PC-3 (cell line): Measurements from ENCODE around the gene NTM. TPM values are rescaled to one million over a fixed set of nuclear protein-coding genes. Genes with fewer than 3 reads are reported as not detected.

Experiments used
- ATAC-seq: fragments of 200-7000 bp; cut with Tn5 transposase; 2 replicates; pipeline ENCODE4 v1.9.1; 2020; ENCODE audit warnings: mild to moderate bottlenecking, moderate library complexity
- BruUV-seq: library from RNA; stranded (reverse); fragments of 400-500 nt; replicated peaks from 2 replicates; lab custom pipeline; 2021; lab: Mats Ljungman, UMichigan
- CTCF ChIA-PET: fragments of 300-600 bp; sonication (Branson Sonifier 250); formaldehyde crosslinking; loops from one replicate; lab custom pipeline; 2022; ENCODE audit warnings: antibody characterized with exemption; lab: Charles Lee
- POLR2A ChIA-PET: fragments of 300-600 bp; sonication (Branson Sonifier 250); formaldehyde crosslinking; loops from one replicate; lab custom pipeline; 2022; ENCODE audit warnings: antibody characterized with exemption; ENCODE audit not compliant: unreplicated experiment; lab: Charles Lee
- DNase-seq: peaks from one replicate; pipeline ENCODE4 v3.0.0-alpha.2; 2015
- H2AFZ ChIP-seq: fragments of 300-600 bp; sonication (generic); 2 replicates; pipeline ENCODE4 v1.6.0; 2016; ENCODE audit warnings: antibody characterized with exemption, low read length
- H3F3A ChIP-seq: fragments of 300-600 bp; sonication (generic); one replicate; pipeline ENCODE4 v1.6.0; 2017; ENCODE audit warnings: antibody characterized with exemption, low read length, control low read depth, mild to moderate bottlenecking; ENCODE audit not compliant: unreplicated experiment
- H3K27ac ChIP-seq: fragments of 300-600 bp; sonication (generic); 2 replicates; pipeline ENCODE4 v1.5.1; 2016; ENCODE audit warnings: mild to moderate bottlenecking, low read length
- H3K27me3 ChIP-seq: fragments of 300-600 bp; sonication (generic); 2 replicates; pipeline ENCODE4 v1.6.1; 2016; ENCODE audit warnings: low read length, mixed read lengths
- H3K36me3 ChIP-seq: fragments of 300-600 bp; sonication (generic); 2 replicates; pipeline ENCODE4 v1.6.1; 2016; ENCODE audit warnings: low read depth, mixed run types, low read length, mixed read lengths
- H3K4me1 ChIP-seq: fragments of 300-600 bp; sonication (generic); 2 replicates; pipeline ENCODE4 v1.5.1; 2016; ENCODE audit warnings: low read length; ENCODE audit not compliant: insufficient read depth
- H3K4me2 ChIP-seq: fragments of 300-600 bp; sonication (generic); 2 replicates; pipeline ENCODE4 v1.6.0; 2016; ENCODE audit warnings: low read length
- H3K4me3 ChIP-seq: fragments of 300-600 bp; sonication (generic); 2 replicates; pipeline ENCODE4 v1.5.1; 2016; ENCODE audit warnings: mild to moderate bottlenecking, low read length, mixed read lengths
- H3K79me2 ChIP-seq: fragments of 300-600 bp; sonication (generic); 2 replicates; pipeline ENCODE4 v1.6.1; 2017; ENCODE audit warnings: low read length, mixed read lengths
- H3K9ac ChIP-seq: fragments of 300-600 bp; sonication (generic); 2 replicates; pipeline ENCODE4 v1.6.0; 2016; ENCODE audit warnings: mild to moderate bottlenecking, low read length
- H3K9me2 ChIP-seq: fragments of 300-600 bp; sonication (generic); replicated peaks from 2 replicates; pipeline ENCODE4 v1.6.1; 2016; ENCODE audit warnings: mixed run types, low read length, mixed read lengths
- H3K9me3 ChIP-seq: fragments of 300-600 bp; sonication (generic); 2 replicates; pipeline ENCODE4 v1.6.1; 2016; ENCODE audit warnings: low read length, mixed read lengths
- H4K20me1 ChIP-seq: fragments of 300-600 bp; sonication (generic); 2 replicates; pipeline ENCODE4 v1.6.1; 2016; ENCODE audit warnings: low read length, mixed read lengths
- CTCF ChIP-seq: fragments of 300-600 bp; sonication (generic); conservative IDR thresholded peaks from 2 replicates; pipeline ENCODE4 v1.5.1; 2017; ENCODE audit warnings: antibody characterized with exemption, low read depth, mild to moderate bottlenecking, low read length
- EZH2 ChIP-seq: fragments of 300-600 bp; sonication (generic); IDR thresholded peaks from one replicate; pipeline ENCODE4 v1.6.1; 2017; ENCODE audit warnings: antibody characterized with exemption, mild to moderate bottlenecking, low read length; ENCODE audit not compliant: unreplicated experiment
- EZH2phosphoT487 ChIP-seq: fragments of 300-600 bp; sonication (generic); IDR thresholded peaks from 2 replicates; pipeline ENCODE4 v1.6.1; 2018; ENCODE audit warnings: mild to moderate bottlenecking, antibody characterized with exemption, low read length, borderline replicate concordance
- intact Hi-C: fragments of 100-400 bp; cut with micrococcal nuclease; formaldehyde crosslinking; loops from 2 replicates; pipeline ENCODE4 v1.9.0; 2023
- total RNA-seq: library from RNA; depleted of rRNA; stranded (reverse); fragments of >200 nt; gene quantifications from 2 replicates; pipeline ENCODE4 v1.2.3, GENCODE V29; 2014

Gene NTM
- total RNA-seq, 1 experiment from 2014 or later, result not detected

- ATAC-seq, result no peak
- Histone ChIP-seq H3K79me2 (no peaks in the 10 kb centered on the region), H3K9me2 (no peaks in the 10 kb centered on the region)
These were observed 547.4 kb downstream of the NTM start for GRCh38 chr11:131917634-131918384.

GRCh38 chr11:131918663-131919062, 548.2 kb downstream of the NTM start:
- Histone ChIP-seq H3K4me2 (no peak overlapping the region), H3K36me3 (no peaks in the 10 kb centered on the region), H3K4me3 (no peak overlapping the region), H3F3A (no peaks in the 10 kb centered on the region), H3K27ac (no peak overlapping the region), H4K20me1 (no peaks in the 10 kb centered on the region), H3K79me2 (no peaks in the 10 kb centered on the region), H3K9me3 (no peaks in the 10 kb centered on the region), H3K9me2 (no peaks in the 10 kb centered on the region), H2AFZ (no peak overlapping the region), H3K9ac (no peak overlapping the region), H3K4me1 (peaks cover 8% of the 10 kb centered on the region), H3K27me3 (no peaks in the 10 kb centered on the region)
- no TSS peak for BruUV-seq
- intact Hi-C loops, result no loop called here
- ChIA-PET CTCF (no interaction called here), POLR2A (no interaction called here)
- ATAC-seq, result no peak
- TF ChIP-seq EZH2, result no peak
- no peak for TF ChIP-seq CTCF
- TF ChIP-seq EZH2phosphoT487, result no peak
- DNase-seq, result no peak

More at GRCh38 chr11:131917634-131918384, 547.4 kb downstream of the NTM start:
- Histone ChIP-seq H3K27ac (no peak overlapping the region), H3F3A (no peaks in the 10 kb centered on the region), H3K4me2 (no peak overlapping the region), H3K9me3 (no peaks in the 10 kb centered on the region), H3K4me3 (no peak overlapping the region), H2AFZ (no peak overlapping the region), H3K9ac (no peak overlapping the region), H3K36me3 (no peaks in the 10 kb centered on the region), H3K27me3 (no peaks in the 10 kb centered on the region), H3K4me1 (peaks cover 3% of the 10 kb centered on the region), H4K20me1 (no peaks in the 10 kb centered on the region)
- TF ChIP-seq CTCF, result no peak
- TF ChIP-seq EZH2phosphoT487, result no peak
- TF ChIP-seq EZH2, result no peak
- intact Hi-C loops, result no loop called here
- ChIA-PET POLR2A (no interaction called here), CTCF (no interaction called here)
- BruUV-seq, result no TSS peak
- DNase-seq, result no peak

GRCh38 chr11:131922220-131922619, 551.8 kb downstream of the NTM start:
- no peaks in the 10 kb centered on the region for H3K79me2 ChIP-seq
- H3K9ac ChIP-seq, result peak overlapping the region; percentile 50; the same call in 1 of the 2 replicates
- no peak overlapping the region for H3K4me3 ChIP-seq
- H3K9me2 ChIP-seq, result no peaks in the 10 kb centered on the region
- no peaks in the 10 kb centered on the region for H4K20me1 ChIP-seq
- H3K4me1 ChIP-seq, result peaks cover 26% of the 10 kb centered on the region
- CTCF ChIA-PET, result no interaction called here
- POLR2A ChIA-PET, result no interaction called here
- BruUV-seq, result no TSS peak
- H3K36me3 ChIP-seq, result no peaks in the 10 kb centered on the region
- no peak overlapping the region for H3K4me2 ChIP-seq
- H3F3A ChIP-seq, result no peaks in the 10 kb centered on the region
- no peak for ATAC-seq
- no peak for DNase-seq
- no peak overlapping the region for H2AFZ ChIP-seq
- H3K27ac ChIP-seq, result peak overlapping the region; percentile 73
- intact Hi-C loops, result loop anchor here (2.0 to 5.0 kb wide), 3 partner anchors 107 to 205 kb away; no protein-coding TSS in a partner anchor
- no peak for TF ChIP-seq EZH2
- no peak for TF ChIP-seq EZH2phosphoT487
- TF ChIP-seq CTCF, result no peak
- H3K9me3 ChIP-seq, result no peaks in the 10 kb centered on the region
- no peaks in the 10 kb centered on the region for H3K27me3 ChIP-seq
